ENCODE measurements around the gene DOCK4.

The DOCK4 gene

DNA sequence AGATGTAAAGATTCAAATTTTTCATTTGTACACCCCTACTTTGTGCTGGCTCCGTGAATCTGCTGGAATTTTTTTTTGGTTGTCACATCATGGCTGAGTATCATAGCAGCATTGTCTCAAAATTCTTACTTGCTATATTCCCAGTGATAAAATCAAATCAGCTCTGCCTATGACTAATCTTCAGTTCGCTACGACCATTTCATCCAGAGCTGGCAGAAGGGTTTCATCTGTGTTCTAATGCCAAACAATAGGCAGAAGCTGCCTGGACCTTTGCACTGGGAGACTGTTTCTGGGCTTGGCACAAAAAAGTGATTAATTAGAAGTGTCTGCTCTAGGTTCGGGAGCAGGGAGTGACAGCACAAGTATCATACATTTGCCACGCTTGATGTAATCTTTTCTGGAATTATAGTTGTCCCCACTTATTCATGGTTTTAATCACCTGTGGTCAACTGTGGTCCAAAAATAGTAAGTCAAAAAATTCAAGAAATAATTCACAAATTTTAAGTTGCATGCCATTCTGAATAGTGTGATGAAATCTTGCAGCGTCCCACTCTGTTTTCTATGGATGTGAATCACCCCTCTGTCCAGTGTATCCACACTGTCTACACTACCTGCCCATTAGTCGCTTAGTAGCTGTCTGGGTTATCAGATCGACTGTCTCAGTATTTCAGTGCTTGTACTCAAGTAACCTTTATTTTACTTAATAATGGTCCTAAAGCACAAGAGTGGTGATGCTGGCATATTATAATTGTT is 523.4 kb downstream of the DOCK4 start:
- no peak for DNase-seq

DNA sequence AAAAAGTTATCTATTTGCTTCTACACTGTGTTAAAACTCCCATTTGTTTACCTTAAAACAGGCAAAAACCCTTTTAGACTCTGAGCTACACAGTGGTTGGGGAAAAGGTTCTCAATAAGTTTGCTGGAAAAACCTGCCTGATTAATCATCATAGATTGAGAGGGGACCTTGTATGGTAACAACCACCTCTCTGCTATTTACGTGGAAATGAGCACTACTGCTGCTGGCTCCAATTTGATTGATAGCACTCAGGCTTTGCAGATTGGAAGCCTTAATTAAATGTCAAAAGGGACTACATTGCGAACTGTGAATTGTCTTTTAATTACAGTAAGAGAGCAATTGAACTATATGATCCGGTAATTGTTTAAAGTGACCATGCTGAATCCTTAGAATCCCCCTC is 525.0 kb downstream of the DOCK4 start:
- no peak for DNase-seq

DNA sequence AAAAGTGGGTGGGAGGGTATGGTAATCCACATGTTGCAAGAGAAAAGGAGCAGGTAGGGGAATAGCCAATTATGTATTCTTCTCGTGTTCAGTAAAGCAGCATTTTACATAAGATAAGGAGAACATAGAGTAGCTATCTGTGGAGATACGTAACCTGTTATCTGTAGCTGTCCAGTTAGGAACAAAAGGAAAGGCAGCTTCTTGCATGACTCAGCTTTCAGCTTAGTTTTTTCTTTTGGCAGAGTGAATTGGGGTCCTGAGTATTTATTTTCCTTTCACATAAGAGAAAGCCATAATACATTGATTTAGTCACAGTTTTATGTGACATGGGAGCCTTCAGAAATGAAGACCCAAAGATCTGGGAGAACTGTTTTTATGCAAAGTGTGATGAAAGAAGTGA is 527.2 kb downstream of the DOCK4 start:
- no peak for DNase-seq

DNA sequence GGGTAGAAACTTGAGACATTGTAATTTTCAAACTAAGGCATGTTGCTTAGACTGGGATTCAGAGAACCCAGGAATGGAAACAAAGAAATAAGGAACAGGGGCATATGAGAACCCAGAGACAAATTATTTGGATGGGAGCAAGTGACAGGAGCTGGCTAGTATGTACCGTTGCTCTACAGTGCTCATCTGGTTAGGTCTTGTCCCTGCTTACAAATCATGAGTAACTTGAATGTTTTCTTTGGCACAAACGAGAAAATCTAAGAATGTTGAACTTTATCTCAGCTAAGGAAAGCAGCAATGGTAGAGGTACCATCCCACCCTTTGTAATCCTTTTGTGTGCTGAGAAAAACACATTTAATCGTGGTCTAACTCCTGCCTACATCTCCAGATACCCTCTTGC is 527.9 kb downstream of the DOCK4 start:
- no peak for DNase-seq

DNA sequence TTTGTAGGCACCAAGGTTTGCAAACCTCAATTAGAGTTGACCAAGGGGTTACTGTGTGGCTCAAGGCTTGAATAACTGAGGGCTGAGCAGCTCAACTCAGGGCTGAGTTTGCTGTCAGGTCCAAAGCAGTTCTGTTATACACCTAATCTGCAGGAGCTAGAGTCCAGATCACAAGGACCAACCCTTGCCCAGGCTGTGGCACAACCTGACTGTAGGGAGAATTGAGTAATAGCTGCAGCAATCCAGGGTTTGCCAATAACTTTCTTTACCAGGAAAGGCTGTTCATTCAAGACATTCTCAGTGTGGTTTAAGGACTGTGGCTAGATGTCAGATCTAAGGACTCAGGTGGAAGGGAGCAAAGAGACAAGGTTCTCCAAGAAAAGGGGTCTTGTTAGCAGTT is 528.4 kb downstream of the DOCK4 start:
- no peak for DNase-seq

DNA sequence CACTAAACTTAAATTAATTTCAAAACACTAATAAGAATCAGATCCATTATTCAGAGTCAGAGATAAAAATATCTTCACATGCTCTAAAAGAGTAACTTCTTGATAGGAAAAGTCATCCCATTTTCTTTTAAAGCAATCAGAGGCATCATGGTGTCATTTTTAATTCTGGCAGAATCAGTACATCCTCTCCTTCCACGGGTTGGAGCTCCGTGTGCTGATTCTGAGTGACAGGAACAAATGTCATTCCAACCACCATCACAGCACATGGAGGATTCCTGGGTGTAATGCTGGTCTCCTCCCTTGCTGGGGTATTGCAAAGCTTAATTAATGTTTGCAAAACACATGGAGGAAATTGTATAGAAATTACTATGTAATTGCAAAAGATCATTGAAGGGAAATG is 529.4 kb downstream of the DOCK4 start:
- no peak for DNase-seq
